ENCODE data around the gene TEX10. TPM values are rescaled to one million over a fixed set of nuclear protein-coding genes. Genes with fewer than 3 reads are reported as not detected.

The TEX10 gene
- 18.8 and 27.4 TPM in 2 replicates for total RNA-seq

DNA sequence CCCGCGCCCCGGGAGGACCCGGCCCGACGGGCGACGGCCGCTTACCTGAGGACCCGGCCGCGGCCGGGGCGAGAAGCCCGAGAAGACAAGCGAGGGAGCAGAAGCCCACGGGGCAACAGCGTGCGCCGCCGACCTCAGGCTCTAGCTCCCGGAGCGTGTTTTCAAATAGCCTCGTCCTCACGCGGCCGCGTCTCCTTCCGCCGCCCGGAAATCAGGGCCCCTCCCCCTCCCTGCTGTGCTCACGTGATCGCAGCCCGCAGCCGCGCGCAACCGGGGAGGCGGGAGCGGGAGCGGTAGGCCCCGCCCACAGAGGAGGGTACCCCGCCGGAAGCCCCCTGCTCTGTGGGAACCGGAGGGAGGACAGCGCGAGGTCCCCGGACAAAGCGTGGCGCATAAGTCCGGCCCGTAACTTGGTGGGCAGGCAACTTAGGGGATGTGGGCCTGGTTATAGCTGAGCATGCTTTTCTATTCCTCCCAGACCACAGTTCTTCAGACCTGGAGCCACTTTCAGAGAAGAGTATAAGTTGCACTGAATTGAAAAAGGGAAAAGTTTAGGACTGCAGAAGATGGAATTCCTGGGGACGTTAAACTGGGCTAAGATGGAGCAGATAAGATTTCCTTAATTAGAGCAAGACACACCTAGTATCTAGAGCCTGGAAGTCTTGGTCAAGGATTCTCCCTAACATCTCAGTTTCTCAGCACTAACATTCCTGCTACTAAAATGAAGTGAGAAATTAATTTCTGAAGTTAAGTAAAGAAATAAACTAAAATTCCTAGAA is at the start of gene TEX10:
TSS of gene TEX10 (minus strand) at position 216 of the 779 bp plus-strand sequence. CDS start 3,579 bp downstream, outside the sequence.

Other genes starting within 250 kb of the TEX10 start
- gene MSANTD3, start 74.2 kb upstream of the TEX10 start, total RNA-seq, result 43.4 and 58.1 TPM in 2 replicates
- gene TMEFF1, start 120.2 kb upstream of the TEX10 start, total RNA-seq, result 1.2 and 1.4 TPM in 2 replicates
- 0.65 and 1.9 TPM in 2 replicates for gene CAVIN4, start 225.1 kb upstream of the TEX10 start, total RNA-seq

Measured in epithelial cell of alveolus of lung (primary cell).